ENCODE results near the gene TOP1. TPM values are rescaled to one million over a fixed set of nuclear protein-coding genes. Genes with fewer than 3 reads are reported as not detected.

The TOP1 gene
- total RNA-seq, 3 donors from 2014 or later (not counting 1 experiment from before 2014, with no cell fraction given): 32.2 to 36.3 (median 36.3) TPM

DNA sequence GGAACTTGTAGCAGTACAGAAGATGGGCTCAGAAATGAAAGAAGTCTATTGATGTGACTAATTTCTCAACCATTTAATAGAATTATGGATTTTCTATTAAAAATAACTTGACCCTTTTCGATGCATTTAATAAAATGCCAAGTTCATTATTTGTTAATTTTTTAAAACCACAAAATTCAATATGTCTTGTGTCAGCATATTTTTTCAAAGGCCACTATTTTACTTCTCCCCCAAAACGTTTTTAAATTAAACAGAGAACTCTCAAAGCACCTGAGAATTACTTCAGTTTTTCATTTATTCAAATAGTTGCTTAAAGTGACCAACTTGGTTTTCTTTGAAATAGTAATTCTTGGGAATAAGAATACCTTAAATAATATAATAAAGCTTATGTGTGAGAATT lies 8.6 kb downstream of the TOP1 start:
- WGBS (ENCODE audit: insufficient coverage): 100% methylated on average over 1 of the region's 2 CpGs
- peaks cover 8% of the 10 kb centered on the region for H3K4me1 ChIP-seq (ENCODE audit: control insufficient read depth, insufficient read depth, low read length)
- H3K9me3 ChIP-seq (ENCODE audit: control insufficient read depth, insufficient read depth, low read length): no peaks in the 10 kb centered on the region
- Mint-ChIP-seq H3K27me3 (ENCODE audit: low read depth in 2 of 2) (no peaks in the 10 kb centered on the region), H3K4me1 (peaks cover 66 to 81% of the 10 kb centered on the region in 2 donors), H3K9me3 (no peaks in the 10 kb centered on the region), H3K27ac (no peak overlapping the region), H3K36me3 (no peaks in the 10 kb centered on the region), H3K4me3 (no peak overlapping the region)
- H3K4me3 ChIP-seq (ENCODE audit: low read length): no peak overlapping the region
- H3K27me3 ChIP-seq (ENCODE audit: control insufficient read depth, insufficient read depth, low read length): no peaks in the 10 kb centered on the region
- H3K36me3 ChIP-seq (ENCODE audit: control insufficient read depth, insufficient read depth, low read length): no peaks in the 10 kb centered on the region
- intact Hi-C loops (cut with micrococcal nuclease): no loop called here
- H3K27ac ChIP-seq (ENCODE audit: low read length): no peak overlapping the region
- DNase-seq (no peak), ATAC-seq (no peak)
- TF ChIP-seq, protein P1, sequence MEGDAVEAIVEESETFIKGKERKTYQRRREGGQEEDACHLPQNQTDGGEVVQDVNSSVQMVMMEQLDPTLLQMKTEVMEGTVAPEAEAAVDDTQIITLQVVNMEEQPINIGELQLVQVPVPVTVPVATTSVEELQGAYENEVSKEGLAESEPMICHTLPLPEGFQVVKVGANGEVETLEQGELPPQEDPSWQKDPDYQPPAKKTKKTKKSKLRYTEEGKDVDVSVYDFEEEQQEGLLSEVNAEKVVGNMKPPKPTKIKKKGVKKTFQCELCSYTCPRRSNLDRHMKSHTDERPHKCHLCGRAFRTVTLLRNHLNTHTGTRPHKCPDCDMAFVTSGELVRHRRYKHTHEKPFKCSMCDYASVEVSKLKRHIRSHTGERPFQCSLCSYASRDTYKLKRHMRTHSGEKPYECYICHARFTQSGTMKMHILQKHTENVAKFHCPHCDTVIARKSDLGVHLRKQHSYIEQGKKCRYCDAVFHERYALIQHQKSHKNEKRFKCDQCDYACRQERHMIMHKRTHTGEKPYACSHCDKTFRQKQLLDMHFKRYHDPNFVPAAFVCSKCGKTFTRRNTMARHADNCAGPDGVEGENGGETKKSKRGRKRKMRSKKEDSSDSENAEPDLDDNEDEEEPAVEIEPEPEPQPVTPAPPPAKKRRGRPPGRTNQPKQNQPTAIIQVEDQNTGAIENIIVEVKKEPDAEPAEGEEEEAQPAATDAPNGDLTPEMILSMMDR (IDR thresholded peaks at IDR 0.05): no peak

DNA sequence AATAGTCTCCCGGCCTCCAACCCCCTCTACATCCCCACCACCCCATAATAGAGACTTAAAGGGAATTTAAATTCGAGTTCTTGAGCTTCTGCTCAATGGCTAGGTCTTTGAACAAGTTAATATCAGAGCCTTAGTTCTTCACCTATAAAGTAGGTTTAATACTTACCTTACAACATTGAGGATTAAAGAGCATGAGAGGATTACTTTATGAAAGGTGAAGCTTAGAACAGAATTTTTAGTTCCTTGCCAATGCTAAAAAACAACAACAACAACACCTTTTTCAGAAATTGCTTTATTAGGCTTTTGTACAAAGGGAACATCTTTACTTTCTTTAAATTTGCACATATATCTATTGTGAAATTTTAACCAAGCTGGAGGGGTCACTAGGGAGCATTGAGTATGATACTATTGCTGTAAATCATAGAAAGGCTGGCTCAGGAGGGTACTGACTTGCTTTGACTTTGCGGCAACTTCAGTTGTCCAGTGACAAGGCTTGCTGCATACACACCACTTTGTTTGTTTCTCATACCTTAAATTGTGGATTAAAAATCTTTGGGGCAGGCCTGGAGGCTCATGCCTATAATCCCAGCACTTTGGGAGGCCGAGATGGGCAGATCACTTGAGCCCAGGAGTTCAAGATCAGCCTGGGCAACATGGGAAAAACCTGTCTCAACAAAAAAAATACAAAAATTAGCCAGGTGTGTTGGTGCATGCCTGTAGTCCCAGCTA lies 9.7 kb downstream of the TOP1 start:
- Histone ChIP-seq H3K4me3 (ENCODE audit: low read length) (no peak overlapping the region), H3K36me3 (ENCODE audit: control insufficient read depth, insufficient read depth, low read length) (no peaks in the 10 kb centered on the region), H3K27ac (ENCODE audit: low read length) (no peak overlapping the region), H3K9me3 (ENCODE audit: control insufficient read depth, insufficient read depth, low read length) (no peaks in the 10 kb centered on the region), H3K4me1 (ENCODE audit: control insufficient read depth, insufficient read depth, low read length) (peaks cover 8% of the 10 kb centered on the region), H3K27me3 (ENCODE audit: control insufficient read depth, insufficient read depth, low read length) (no peaks in the 10 kb centered on the region)
- 94% methylated on average over 3 of the region's 4 CpGs for WGBS (ENCODE audit: insufficient coverage)
- no peak overlapping the region for H3K4me3 Mint-ChIP-seq
- TF ChIP-seq, protein P1 (IDR thresholded peaks at IDR 0.05): no peak
- peaks cover 65 to 81% of the 10 kb centered on the region in 2 donors for H3K4me1 Mint-ChIP-seq
- intact Hi-C loops (cut with micrococcal nuclease): no loop called here
- no peaks in the 10 kb centered on the region for H3K27me3 Mint-ChIP-seq (ENCODE audit: low read depth in 2 of 2)
- H3K9me3 Mint-ChIP-seq: no peaks in the 10 kb centered on the region
- no peak overlapping the region for H3K27ac Mint-ChIP-seq
- ATAC-seq (no peak), DNase-seq (no peak)
- no peaks in the 10 kb centered on the region for H3K36me3 Mint-ChIP-seq

DNA sequence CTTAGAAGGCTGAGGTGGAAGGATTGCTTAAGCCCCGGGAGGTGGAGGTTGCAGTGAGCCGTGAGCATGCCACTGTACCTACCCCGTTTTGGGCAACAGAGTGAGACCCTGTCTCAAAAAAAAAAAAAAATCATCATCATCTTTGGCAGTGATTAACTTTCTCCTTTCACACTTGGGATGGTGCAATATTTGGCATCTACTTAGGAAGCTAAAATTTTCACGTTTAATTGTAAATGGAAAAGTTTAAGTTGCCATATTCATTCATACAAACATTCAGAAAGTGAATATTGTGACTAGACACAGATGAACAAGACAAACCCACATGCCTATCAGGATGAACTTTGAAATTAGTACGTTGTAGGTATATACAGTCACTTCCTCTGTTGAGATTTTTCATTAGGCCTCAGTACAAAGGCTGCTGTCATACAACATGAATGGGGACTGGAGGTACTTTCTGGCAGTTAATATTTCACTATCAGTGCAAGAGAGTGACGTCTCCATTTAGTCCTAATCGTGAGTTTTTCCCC lies 10.3 kb downstream of the TOP1 start:
- no peaks in the 10 kb centered on the region for H3K9me3 ChIP-seq (ENCODE audit: control insufficient read depth, insufficient read depth, low read length)
- no peaks in the 10 kb centered on the region for H3K9me3 Mint-ChIP-seq
- no peaks in the 10 kb centered on the region for H3K36me3 Mint-ChIP-seq
- H3K27ac Mint-ChIP-seq: no peak overlapping the region
- no peaks in the 10 kb centered on the region for H3K27me3 Mint-ChIP-seq (ENCODE audit: low read depth in 2 of 2)
- H3K4me3 Mint-ChIP-seq: no peak overlapping the region
- peaks cover 8% of the 10 kb centered on the region for H3K4me1 ChIP-seq (ENCODE audit: control insufficient read depth, insufficient read depth, low read length)
- ATAC-seq (no peak), DNase-seq (no peak)
- intact Hi-C loops (cut with micrococcal nuclease): no loop called here
- WGBS (ENCODE audit: insufficient coverage): 84% methylated on average over 6 of the region's 7 CpGs
- no peaks in the 10 kb centered on the region for H3K27me3 ChIP-seq (ENCODE audit: control insufficient read depth, insufficient read depth, low read length)
- no peak overlapping the region for H3K27ac ChIP-seq (ENCODE audit: low read length)
- peaks cover 61 to 79% of the 10 kb centered on the region in 2 donors for H3K4me1 Mint-ChIP-seq
- TF ChIP-seq, protein P1 (IDR thresholded peaks at IDR 0.05): no peak
- no peak overlapping the region for H3K4me3 ChIP-seq (ENCODE audit: low read length)
- H3K36me3 ChIP-seq (ENCODE audit: control insufficient read depth, insufficient read depth, low read length): no peaks in the 10 kb centered on the region
